ENCODE results near the gene OR8S1.

DNA sequence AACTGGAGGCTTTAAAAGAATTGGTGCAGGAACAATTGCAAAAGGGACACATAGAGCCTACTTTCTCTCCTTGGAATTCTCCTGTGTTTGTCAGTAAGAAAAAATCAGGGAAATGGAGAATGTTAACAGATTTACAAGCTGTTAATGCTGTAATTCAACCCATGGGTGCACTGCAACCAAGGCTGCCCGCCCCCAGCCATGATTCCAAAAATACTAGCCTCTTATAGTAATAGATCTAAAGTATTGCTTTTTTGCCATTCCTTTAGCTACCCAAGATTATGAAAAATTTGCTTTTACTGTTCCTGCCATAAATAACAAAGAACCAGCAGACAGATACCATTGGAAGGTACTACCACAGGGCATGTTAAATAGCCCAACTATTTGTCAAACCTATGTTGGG is 15.3 kb upstream of the OR8S1 start:
- TF ChIP-seq TAF1 (IDR thresholded peaks at IDR 0.05; ENCODE audit: low read depth) (no peak), FOXM1 (IDR thresholded peaks at IDR 0.05; ENCODE audit: borderline replicate concordance, low read depth) (no peak), TEAD4 (IDR thresholded peaks at IDR 0.05) (no peak)
